Right lobe of liver (tissue), 4 donors: ENCODE measurements around the gene LY6G5C.

ENCODE experiments used
- POLR2A ChIP-seq: fragments of 450-650 bp; IDR thresholded peaks from one replicate; pipeline ENCODE4 v1.6.1; 2017; ENCODE audit warnings: antibody characterized with exemption, mild to moderate bottlenecking
- TF ChIP-seq, protein P1 (sequence below), 4 donors: fragments of 200-600 bp in 3 of 4; fragments of 450-650 bp in 1 of 4; IDR thresholded peaks; one replicate each; pipeline versions ENCODE4 v1.5.1 to v1.8.0; 2016 to 2022; ENCODE audit warnings: antibody characterized with exemption in 4 of 4, mild to moderate bottlenecking in 2 of 4
- donor health status: DM: no; HTN: no; CAD: no.
- donor health status: DM: no; HTN: no; CAD: no.
- donor health status: DM: no; HTN: yes; CAD: no.

DNA sequence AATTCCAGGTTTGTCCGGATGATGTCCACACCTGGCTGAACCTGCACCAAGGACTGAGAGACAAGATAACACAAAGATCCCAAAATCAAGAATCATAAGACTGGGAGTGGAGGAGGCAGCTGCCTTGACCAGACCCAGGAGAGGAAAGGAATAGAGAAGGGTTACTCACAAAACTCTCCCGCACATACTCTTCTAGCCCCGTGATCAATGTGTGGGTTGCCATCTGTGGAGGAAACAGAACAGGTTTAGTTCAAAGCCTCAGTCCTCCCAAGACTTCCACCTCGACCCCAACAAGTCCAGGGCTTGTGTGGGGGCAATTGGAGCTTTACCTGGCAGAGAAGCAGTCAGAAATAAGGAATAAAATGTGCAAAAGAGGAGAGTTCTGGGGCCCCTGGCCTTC lies 39.5 kb downstream of the LY6G5C start:
- TF ChIP-seq, protein P1, sequence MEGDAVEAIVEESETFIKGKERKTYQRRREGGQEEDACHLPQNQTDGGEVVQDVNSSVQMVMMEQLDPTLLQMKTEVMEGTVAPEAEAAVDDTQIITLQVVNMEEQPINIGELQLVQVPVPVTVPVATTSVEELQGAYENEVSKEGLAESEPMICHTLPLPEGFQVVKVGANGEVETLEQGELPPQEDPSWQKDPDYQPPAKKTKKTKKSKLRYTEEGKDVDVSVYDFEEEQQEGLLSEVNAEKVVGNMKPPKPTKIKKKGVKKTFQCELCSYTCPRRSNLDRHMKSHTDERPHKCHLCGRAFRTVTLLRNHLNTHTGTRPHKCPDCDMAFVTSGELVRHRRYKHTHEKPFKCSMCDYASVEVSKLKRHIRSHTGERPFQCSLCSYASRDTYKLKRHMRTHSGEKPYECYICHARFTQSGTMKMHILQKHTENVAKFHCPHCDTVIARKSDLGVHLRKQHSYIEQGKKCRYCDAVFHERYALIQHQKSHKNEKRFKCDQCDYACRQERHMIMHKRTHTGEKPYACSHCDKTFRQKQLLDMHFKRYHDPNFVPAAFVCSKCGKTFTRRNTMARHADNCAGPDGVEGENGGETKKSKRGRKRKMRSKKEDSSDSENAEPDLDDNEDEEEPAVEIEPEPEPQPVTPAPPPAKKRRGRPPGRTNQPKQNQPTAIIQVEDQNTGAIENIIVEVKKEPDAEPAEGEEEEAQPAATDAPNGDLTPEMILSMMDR (IDR thresholded peaks at IDR 0.05) = no peak
- TF ChIP-seq POLR2A = no peak
